ENCODE data around the gene CDC42BPB. TPM values are rescaled to one million over a fixed set of nuclear protein-coding genes. Genes with fewer than 3 reads are reported as not detected.

The CDC42BPB gene
- total RNA-seq, 2 donors from 2014 or later: 68.0 to 83.4 TPM

DNA sequence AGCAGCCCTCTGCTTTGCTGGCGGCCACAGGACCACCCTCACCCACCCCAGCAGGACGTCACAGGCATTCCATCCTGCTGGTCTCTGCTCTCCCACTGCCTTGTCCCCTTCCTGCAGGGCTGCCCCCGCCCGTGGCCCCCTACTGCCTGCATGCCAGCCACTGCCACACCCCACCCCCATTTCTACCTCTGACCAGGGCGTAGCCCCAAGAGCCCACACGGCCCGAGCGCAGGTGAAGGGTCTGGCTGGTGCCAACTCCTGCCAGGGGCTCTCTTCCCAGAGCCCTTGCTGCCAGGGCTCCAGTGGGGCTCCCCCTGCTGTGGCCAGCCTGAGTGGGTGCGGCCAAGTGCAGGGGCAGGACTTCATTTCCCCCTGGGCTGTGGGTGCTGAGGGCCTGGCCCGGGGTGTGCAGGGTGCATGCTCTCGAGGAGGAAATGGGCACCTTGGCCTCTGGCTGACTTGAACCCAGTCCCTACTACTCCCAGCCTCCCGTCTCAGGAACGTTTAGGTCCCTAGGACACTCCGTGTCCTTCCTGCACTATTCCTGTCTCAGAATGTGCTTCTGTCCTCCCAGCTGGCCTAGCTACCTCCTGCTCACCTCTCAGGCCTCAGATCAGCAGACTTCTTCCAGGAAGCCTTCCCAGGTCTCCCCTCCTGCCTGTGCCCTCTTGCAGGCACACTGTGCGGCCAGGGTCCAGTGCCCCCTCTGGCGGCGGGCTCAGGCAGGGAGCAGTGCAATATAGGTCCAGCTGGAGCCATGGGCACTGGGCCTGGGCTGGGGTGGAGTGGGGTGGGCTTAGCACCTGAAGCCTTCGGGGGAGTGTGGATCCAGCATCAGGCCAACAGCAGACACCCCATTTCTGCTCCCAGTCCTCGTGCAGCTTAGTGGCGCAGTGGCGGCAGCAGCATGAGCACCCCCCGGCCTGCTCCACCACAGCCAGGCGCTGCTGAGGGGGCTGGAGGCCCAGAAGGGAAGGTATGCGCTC is 28.1 kb upstream of the CDC42BPB start:
- DNase-seq (ENCODE audit: low spot score): no peak
- TF ChIP-seq, protein P1, sequence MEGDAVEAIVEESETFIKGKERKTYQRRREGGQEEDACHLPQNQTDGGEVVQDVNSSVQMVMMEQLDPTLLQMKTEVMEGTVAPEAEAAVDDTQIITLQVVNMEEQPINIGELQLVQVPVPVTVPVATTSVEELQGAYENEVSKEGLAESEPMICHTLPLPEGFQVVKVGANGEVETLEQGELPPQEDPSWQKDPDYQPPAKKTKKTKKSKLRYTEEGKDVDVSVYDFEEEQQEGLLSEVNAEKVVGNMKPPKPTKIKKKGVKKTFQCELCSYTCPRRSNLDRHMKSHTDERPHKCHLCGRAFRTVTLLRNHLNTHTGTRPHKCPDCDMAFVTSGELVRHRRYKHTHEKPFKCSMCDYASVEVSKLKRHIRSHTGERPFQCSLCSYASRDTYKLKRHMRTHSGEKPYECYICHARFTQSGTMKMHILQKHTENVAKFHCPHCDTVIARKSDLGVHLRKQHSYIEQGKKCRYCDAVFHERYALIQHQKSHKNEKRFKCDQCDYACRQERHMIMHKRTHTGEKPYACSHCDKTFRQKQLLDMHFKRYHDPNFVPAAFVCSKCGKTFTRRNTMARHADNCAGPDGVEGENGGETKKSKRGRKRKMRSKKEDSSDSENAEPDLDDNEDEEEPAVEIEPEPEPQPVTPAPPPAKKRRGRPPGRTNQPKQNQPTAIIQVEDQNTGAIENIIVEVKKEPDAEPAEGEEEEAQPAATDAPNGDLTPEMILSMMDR (IDR thresholded peaks at IDR 0.05): no peak
- H3K4me1 ChIP-seq: peaks cover 0 to 7% of the 10 kb centered on the region in 2 donors
- H3K4me3 ChIP-seq: no peak overlapping the region
- no peak overlapping the region for H3K27ac ChIP-seq
- no peaks in the 10 kb centered on the region for H3K36me3 ChIP-seq
- no peaks in the 10 kb centered on the region for H3K9me3 ChIP-seq
- peaks cover 5% of the 10 kb centered on the region in 2 donors for H3K27me3 ChIP-seq

DNA sequence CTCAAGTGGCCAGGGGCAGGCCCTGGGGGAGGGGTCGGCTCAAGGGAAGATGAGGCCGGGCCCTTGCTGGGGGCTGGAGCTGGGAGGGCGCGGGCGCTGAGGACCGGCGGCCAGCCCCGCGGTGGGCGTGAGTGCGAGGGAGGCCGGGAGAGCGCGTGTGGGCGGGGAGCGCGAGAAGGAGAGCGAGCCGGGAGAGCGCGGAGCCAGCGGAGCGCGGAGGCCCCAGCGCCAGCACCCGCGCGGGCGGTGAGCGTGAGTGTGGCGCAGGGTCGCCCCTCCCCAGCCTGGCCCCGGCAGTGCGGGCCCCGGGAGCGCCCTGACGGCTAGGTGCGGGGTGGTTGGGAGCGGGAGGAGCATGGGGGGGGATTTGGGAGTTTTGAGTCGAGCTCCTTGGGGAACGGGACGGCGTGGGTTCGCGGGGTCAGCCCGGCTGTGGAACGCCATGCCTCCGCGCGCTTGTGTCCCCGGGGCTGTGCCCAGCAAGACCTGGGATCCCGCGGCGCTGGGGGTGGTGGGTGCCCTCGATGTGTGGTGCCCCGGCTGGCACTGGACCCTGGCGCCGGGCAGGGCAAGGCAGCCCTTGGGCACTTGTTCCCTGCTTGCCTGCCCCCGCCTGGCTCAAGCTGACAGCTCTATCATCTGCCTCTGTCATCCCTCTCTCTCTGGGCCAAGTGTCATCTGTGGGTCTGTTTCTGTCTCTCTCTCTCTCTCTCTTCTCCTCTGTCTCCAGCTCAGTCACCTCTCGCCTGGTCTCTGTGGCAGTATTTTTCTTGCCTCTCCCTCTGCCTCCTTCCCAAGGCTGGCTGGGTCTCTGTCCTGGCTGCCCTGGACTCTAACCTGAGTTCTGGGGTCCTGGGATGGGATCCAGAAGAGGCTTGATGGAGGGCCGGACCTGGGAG is 26.9 kb upstream of the CDC42BPB start, which contains the start of gene LBHD2:
LBHD2 (plus strand) TSS at position 190 of the 899 bp plus-strand sequence. CDS start 1,803 bp downstream, outside the sequence.
- peak within 1 kb of the TSS in 1 of 2 donors; percentile 28 for H3K4me3 ChIP-seq
- peaks cover 0 to 7% of the 10 kb centered on the region in 2 donors for H3K4me1 ChIP-seq
- no peak for DNase-seq (ENCODE audit: low spot score)

GRCh38 chr14:103081951-103082350 is 24.6 kb upstream of the CDC42BPB start:
- H3K4me3 ChIP-seq: no peak overlapping the region
- H3K27me3 ChIP-seq: peaks cover 5% of the 10 kb centered on the region in 2 donors
- H3K36me3 ChIP-seq: no peaks in the 10 kb centered on the region
- no peaks in the 10 kb centered on the region for H3K9me3 ChIP-seq
- no peak overlapping the region for H3K27ac ChIP-seq
- no peak for DNase-seq (ENCODE audit: low spot score)
- H3K4me1 ChIP-seq: peaks cover 0 to 7% of the 10 kb centered on the region in 2 donors
- TF ChIP-seq, protein P1 (IDR thresholded peaks at IDR 0.05): no peak

More for the DNA sequence above, 26.9 kb upstream of the CDC42BPB start, which contains the start of gene LBHD2:
- peaks cover 5% of the 10 kb centered on the region in 2 donors for H3K27me3 ChIP-seq
- TF ChIP-seq, protein P1 (IDR thresholded peaks at IDR 0.05): no peak
- no peak within 1 kb of the TSS for H3K27ac ChIP-seq
- H3K36me3 ChIP-seq: no peaks in the 10 kb centered on the region
- H3K9me3 ChIP-seq: no peaks in the 10 kb centered on the region

DNA sequence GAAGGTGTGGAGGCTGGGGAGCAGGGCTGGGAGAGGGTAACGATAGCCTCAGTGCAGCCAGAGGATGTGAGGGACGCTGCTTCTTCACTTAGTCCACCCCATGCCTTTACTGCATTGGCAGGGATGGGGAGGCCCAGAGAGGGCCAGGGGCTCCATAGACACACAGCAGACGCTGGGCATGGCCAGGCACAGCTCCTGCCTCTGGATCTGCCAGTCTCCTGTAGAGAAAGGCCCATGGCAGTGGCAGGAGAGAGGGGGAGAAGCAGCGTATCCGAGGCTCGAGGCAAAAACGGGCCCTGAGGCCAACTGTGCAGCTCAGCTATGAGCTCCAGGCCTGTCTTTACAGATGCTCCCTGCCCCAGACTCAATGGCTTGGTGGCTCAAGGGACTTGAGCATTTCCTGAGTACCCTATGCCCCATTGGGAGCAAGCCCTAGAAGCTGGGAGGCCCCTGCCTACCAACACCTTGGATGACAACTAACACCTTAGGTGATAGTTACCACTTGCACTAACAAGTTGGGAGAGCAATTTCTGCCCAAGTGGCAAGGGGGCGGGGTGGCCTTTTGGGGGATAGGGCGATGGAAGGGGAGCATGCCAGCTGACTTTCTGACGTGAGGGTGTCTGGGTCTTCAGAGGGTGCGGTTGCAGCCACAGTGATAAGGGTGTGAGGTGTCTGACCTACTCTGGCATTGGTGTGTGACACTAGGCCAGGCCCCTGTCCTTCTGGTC is 21.7 kb upstream of the CDC42BPB start:
- H3K4me1 ChIP-seq: peaks cover 0 to 17% of the 10 kb centered on the region in 2 donors
- H3K9me3 ChIP-seq: no peaks in the 10 kb centered on the region
- H3K27me3 ChIP-seq: peaks cover 0 to 2% of the 10 kb centered on the region in 2 donors
- no peak for DNase-seq (ENCODE audit: low spot score)
- no peak overlapping the region for H3K27ac ChIP-seq
- H3K36me3 ChIP-seq: no peaks in the 10 kb centered on the region
- no peak overlapping the region for H3K4me3 ChIP-seq
- TF ChIP-seq, protein P1 (IDR thresholded peaks at IDR 0.05): no peak

DNA sequence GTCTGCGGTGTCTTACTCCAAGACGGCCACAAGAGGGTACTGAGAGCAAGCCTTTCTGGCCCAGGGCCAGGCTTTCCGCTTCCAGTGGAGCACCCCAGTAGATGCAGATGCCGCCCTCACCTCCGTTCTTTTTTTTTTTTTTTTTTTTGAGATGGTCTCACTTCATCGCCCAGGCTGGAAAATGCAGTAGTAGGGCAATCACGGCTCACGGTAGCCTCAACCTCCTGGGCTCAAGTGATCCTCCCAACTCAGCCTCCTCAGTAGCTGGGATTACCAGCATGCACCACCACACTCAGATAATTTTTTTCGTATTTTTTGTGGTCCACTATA is 21.0 kb upstream of the CDC42BPB start:
- Histone ChIP-seq H3K27me3 (no peaks in the 10 kb centered on the region), H3K36me3 (no peaks in the 10 kb centered on the region), H3K9me3 (no peaks in the 10 kb centered on the region), H3K4me1 (peaks cover 0 to 21% of the 10 kb centered on the region in 2 donors), H3K4me3 (no peak overlapping the region), H3K27ac (no peak overlapping the region)
- TF ChIP-seq, protein P1 (IDR thresholded peaks at IDR 0.05): peak; percentile 51 to 76
- DNase-seq (ENCODE audit: low spot score): peak; percentile 87
